ENCODE data around the gene MCF2L.
"Not testable (repeated sequence)": the region's sequence is repeated elsewhere in the genome, so short reads cannot be mapped to it uniquely, and the experiment has no call there.

The MCF2L gene

DNA sequence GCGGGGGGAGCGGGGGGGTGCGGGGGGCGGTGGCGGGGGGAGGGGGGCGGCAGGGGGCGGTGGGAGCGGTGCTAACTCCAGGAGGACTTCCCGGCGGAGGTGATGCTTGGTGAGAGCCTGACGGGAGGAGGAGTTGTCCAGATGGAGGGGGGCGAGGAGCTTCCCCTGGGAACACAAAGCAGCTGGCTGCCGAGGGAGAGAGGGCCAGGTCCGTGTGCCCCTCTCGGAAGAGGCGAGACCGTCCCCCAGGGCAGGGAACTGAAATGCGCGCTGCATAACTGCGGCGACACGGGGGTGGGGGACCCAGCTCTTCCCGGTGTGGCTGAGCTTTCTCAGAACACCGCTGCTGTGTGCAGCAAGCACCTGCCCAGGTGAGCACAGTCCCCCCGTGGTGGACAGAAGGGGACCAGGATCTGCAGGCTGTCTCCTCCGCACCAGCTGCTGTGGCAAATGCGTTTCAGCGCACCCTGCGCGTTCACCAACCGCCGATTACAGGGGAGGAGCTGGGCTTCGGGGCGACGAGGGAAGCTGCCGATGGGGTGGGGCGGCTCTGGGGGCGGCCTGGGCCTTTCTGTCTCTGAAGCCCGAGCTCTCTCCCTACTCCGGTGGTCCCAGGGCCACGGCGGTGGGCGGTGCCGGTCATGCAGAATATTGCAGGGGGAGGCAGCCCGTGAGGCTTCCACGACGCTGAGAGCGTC, 81.9 kb downstream of the MCF2L start:
- DNase-seq (ENCODE audit: low read depth in 3 of 3), result no peak

DNA sequence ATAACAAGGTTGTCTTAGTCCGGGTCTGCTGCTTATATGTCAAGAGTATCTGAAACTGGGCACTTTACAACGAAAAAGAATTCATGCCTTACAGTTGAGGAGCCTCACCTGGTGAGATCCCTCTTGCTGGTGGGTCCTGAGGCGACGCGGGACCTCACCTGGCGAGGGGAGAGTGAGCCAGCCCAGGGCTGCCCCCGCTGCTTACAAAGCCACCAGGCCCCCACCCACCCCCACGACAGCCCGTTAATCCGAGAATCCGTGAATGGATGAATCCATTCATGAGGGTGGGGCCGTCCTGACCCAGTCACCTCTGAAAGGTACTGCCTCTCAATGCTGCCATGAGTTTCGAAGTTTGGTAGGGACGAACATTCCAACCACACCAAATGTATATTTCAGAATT, 82.6 kb downstream of the MCF2L start:
- DNase-seq (ENCODE audit: low read depth in 3 of 3), result no peak

DNA sequence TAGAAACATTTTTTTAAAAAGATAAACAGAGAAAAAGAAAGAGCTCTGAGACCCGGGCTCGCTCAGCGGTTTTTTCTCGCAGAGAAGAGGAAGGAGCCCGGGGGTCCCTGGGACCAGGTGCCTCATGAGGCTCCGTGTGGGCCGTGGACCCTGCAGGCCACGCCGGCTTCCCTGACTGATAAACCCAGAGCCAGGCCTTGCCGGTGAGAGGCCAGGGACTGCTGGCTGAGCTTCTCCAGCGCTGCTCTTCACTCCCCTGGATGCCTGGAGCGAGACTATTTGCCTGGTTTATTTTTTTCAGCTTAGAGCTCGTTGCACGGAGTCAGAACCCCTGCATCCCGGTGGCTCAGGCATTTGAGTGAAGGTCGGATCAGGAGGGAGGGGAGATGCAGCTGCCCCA, 83.2 kb downstream of the MCF2L start:
- no peak for DNase-seq (ENCODE audit: low read depth in 3 of 3)

DNA sequence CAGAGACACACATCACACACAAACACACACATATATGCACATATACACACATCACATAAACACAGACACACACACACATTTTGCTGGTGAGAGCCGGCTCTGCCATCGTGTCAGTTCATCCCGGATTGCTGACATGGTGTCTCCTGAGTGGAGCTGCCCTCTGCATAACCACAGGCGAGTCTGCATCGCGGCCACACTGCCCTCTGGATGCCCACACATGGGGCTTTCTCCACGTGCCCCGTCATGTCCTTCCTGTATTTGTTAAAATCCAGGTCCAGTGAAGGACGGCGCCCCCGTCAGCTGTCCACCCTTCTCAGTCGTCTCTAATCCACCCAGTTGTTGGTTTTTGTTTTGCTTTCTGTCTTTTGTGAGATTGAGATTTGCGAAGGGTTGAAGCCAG, 84.0 kb downstream of the MCF2L start:
- DNase-seq (ENCODE audit: low read depth in 3 of 3), result no peak

DNA sequence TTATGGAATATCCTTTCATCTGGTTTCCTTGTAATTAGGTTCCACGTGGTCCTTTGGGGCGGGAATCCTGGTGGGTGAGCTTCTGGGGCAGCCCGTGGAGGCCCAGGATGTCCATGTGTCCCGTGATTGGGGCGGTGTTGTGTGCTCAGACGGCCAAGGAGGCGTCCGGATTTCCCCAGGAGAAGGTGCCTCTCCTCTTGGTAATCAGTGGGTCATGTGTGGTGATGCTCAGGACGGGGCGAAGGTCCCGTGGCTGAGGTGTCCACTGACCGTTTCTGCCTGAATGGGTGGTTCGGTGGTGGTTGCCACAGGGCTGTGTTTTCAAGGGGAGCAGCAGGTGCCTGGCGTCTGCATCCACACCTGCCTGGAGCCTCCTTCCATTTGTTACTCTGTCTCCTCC, 84.4 kb downstream of the MCF2L start:
- DNase-seq (ENCODE audit: low read depth in 3 of 3), result no peak

DNA sequence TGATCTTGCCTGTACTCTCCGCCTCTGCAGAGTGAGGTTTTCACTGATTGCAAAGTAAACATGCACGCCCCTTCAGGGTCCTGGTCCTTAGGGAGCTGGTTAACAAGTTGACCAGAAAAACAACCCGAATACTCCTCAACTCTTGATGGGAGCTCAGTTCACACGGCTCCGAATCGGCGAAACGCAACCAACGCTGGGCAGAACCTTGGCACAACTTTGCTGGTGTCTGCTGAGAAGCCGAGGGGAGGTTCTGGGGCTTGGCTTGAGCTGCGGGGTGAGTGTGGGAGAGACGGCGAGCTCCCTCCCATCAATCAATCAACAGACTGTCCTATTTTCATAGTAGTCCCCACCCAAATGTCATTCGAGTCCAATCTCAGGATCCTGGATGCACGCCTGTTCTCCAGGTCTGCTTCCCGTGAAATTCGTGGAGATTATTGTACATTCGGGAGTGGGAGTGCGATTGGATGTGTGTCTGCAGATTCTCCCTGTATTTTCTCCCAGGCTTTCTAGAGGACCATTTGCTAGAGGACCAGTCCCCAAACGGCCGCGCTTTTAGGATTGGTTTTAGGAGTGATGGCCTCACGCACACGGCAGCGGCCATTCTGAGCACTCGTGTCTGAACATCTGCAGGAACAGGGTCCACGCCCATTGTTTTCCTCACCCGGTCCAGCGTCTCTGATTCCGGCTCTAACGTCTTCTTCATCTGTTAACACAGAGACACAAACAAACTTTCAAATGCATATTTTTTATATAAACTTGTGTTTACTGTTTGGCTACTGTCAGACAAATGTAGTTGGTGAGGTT, 85.0 kb downstream of the MCF2L start:
- DNase-seq (ENCODE audit: low read depth in 3 of 3), result no peak

DNA sequence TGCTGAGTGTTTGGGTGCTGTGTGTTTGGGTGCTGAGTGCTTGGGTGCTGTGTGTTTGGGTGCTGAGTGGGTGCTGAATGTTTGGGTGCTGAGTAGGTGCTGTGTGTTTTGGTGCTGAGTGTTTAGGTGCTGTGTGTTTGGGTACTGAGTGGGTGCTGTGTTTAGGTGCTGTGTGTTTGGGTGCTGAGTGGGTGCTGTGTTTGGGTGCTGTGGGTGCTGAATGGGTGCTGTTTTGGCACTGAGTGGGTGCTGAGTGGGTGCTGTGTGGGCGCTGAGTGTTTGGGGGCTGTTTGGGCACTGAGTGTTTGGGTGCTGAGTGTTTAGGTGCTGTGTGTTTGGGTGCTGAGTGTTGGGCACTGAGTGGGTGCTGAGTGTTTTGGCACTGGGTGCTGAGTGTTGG, 88.1 kb downstream of the MCF2L start:
- no peak for DNase-seq (ENCODE audit: low read depth in 3 of 3)

DNA sequence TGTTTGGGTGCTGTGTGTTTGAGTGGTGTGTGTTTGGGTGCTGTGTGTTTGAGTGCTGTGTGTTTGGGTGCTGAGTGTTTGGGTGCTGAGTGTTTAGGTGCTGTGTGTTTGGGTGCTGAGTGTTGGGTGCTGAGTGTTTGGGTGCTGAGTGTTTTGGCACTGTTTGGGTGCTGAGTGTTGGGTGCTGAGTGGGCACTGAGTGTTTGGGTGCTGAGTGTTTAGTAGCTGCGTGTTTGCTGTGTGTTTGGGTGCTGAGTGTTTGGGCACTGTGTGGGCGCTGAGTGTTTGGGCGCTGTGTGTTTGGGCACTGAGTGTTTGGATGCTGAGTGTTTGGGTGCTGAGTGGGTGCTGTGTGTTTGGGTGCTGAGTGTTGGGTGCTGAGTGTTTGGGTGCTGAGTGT, 88.5 kb downstream of the MCF2L start:
- DNase-seq (ENCODE audit: low read depth in 3 of 3), result not testable (repeated sequence)

DNA sequence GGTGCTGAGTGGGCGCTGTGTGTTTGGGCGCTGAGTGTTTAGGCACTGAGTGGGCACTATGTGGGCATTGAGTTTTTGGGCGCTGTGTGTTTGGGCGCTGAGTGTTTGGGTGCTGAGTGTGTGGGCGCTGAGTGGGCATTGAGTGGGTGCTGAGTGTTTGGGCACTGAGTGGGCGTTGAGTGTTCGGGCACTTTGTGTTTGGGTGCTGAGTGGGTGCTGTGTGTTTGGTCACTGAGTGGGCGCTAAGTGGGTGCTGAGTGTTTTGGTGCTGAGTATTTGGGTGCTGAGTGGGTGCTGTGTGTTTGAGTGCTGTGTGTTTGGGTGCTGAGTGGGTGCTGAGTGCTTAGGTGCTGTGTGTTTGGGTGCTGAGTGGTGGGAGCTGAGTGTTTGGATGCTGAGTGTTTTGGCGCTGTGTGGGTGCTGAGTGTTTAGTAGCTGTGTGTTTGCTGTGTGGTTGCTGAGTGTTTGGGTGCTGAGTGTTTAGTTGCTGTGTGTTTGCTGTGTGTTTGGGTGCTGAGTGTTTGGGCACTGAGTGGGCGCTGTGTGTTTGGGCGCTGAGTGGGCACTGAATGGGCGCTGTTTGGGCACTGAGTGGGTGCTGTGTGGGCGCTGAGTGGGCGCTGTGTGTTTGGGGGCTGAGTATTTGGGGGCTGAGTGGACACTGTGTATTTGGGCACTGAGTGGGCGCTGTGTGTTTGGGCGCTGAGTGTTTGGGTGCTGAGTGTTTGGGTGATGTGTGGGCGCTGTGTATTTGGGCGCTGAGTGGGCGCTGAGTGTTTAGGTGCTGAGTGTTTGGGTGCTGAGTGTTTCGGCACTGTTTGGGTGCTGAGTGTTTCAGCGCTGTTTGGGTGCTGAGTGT, 89.3 kb downstream of the MCF2L start:
- no peak for DNase-seq (ENCODE audit: low read depth in 3 of 3)

DNA sequence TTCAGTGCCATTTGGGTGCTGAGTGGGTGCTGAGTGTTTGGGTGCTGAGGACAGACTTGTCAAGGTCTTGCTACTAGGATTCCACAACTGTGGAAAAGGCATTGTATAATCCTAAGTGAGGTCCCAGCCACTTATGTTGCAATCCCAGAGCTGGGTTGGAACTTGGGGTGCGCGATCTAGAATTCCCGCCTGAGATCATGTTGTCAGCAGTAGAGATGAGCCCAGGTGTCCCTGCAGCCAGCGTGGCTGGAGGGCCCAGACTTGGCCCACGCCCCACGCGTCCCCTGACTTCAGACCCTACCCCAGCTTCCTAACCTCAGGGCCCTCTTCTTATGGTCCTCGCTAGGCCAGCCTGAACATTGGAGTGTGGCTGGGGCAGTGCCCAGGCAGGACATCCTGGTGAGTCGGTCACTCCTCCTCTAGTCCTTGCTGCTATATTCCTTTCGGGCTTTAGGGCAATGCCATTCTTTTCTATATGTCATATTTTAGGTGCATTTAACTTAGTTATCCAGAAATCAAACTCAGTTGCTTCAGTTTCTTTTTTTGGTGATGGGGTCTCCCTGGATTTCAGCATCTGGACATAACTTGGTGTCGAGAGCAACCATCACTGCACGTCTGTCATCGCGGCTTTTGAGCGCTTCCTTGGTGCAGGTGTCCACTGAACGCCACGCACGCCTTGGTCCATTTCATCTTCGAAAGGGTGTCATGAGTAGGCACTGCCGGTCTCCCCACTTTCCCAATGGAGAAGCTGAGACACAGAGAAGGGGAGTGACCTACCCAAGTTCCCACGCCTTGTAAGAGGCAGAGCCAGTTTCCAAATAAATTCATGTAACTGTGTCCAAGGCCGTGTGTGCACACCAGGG, 90.2 kb downstream of the MCF2L start:
- no peak for DNase-seq (ENCODE audit: low read depth in 3 of 3)

DNA sequence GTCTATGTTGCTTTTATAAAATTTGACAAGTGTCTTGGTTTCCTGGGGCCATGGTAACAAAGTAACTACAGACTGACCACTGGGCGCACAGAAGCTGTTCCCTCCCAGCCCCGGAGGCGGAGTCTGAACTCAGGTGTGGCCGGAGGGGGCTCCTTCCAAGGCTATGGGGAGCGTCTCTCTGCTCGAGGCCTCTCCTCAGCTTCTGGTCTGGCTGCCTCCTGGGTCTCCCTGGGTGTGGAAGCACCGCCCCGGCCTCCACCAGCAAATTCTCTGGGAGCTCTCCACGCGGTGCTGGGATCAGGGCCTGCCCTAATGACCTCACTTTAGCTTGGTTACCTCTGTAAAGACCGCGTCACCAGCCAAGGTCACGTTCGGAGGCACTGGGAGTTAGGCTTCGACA, 90.9 kb downstream of the MCF2L start:
- DNase-seq (ENCODE audit: low read depth in 3 of 3), result no peak

DNA sequence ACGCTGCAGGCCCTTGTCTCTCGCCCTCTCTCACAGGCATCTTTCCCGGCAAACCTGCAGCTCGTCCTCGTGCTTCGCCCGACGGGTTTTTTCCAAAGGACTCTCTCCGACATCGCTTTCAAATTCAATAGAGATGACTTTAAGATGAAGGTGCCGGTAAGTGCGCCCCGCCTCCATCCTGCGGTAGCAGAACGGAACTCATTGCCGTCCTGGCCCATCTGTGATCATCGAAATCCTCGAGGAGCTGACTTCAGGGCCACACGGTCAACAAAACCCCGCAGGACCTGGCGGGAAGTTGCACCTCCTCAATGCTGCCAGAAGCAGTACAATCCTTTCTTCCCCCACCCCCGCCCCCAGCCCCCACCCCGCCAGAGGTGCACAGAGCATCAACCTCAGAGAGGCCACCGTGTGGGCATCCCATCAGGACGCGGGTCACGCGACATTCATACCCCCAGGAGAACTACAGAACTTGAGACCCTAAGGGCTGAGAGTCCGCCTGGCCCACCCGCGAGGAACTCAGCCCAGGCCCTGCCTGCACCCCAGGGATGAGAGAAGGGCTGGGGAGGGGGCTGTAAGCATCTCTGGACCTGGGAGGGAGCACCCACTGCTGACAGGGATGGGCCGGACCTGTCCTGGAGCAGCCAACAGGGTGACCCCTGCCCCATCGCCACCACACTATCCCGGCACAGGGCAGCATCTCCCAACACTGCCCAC, 91.7 kb downstream of the MCF2L start:
- DNase-seq (ENCODE audit: low read depth in 3 of 3), result no peak

DNA sequence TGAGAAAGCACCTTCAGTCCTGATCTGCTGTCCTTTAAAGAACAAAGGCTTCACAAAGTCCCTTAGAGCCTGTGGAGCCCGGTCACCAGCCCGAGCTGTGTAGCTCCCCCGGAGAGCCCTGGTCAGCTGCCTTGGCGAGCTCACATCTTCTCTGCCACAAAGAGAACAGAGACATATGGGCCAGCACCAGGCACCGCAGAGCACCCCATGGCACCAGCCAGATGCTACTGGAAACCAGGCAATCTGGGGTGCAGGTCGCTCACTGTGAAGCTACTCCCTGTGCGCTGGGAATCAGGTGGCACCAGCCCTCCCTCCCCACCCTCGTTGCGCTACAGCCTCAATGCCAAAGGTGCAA, 92.2 kb downstream of the MCF2L start:
- no peak for DNase-seq (ENCODE audit: low read depth in 3 of 3)

DNA sequence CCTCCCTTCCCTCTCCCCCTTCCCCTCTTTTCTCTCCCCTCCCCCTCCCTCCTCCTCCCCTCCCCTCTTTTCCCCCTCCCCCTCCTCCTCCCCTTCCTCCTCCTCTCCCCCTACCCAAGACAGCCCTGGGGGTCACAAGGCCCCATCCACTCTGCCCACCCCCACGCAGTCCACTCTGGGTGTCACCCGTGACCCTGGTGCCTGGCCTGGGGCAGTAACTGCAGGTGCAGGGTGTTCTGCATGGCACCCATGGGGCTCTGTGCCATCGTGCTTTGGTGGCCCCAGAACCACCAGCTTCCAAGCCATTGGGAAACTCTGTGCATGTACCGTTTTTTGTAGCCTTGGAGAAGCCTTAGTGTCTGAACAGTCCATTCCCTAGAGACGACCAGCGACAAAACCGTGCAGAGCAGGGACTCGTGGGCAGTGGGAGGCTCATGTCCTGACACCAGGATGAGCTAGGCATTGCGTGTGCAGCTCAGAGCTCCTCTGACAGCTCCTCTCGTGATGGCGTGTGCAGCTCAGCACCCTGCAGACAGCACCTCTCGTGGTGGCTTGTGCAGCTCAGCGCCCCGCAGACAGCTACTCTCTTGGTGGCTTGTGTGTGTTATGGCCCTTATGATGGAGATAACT, 92.9 kb downstream of the MCF2L start:
- DNase-seq (ENCODE audit: low read depth in 3 of 3), result no peak

DNA sequence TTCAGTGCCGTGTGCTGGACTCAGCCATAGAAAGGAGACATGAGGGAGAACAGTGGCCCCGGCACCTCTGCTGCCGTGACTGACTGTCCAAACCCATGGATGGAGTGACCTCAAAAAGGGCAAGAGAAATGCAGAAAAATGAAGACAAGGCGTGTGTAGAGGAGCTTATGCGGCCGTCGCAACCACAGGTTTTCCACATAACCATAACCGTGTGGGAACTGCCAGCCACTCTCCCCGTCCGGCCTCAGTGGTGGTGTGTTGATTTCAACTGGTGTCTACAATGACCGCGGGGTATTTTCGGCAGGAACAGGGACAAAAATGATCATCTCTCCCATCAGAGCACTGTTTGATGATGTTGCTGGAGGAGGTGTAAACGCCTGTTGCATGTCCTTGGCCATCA, 93.7 kb downstream of the MCF2L start:
- no peak for DNase-seq (ENCODE audit: low read depth in 3 of 3)

DNA sequence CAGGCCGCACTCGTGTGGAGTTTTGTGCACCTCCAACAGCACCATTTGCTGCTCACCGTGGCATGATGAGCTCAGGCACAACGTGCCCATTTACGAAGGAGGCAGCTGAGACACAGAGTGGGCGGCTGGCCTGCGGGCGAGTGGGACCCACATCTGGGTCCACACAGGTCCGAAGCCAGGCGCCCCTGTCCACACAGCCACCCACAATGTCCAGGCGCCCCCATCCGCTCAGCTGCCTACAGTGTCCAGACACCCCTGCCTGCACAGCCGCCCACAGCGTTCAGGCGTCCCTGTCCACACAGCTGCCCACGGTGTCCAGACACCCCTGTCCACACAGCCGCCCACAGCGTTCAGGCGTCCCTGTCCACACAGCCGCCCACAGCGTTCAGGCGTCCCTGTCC, 94.1 kb downstream of the MCF2L start:
- DNase-seq (ENCODE audit: low read depth in 3 of 3), result no peak

DNA sequence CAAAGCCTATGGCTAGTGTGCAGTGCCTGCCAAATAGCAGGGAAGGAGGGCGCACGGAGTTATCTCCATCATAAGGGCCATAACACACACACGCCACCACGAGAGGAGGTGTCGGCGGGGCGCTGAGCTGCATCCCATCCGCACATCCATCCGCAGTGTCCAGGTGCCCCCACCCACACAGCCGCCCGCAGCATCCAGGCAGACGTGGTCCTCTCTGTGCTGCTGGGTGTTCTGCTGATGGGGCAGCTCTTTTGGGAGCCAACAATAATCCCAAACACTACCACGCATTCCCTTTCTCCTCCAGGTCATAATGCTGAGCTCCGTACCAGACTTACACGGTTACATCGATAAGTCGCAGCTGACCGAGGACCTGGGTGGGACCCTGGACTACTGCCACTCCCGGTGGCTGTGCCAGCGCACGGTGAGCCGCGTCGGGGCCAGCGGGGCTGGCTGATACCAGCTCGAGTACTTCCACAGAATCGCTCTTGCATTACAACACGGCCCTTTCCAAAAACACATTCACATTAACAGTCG, 95.1 kb downstream of the MCF2L start:
- DNase-seq (ENCODE audit: low read depth in 3 of 3), result no peak

DNA sequence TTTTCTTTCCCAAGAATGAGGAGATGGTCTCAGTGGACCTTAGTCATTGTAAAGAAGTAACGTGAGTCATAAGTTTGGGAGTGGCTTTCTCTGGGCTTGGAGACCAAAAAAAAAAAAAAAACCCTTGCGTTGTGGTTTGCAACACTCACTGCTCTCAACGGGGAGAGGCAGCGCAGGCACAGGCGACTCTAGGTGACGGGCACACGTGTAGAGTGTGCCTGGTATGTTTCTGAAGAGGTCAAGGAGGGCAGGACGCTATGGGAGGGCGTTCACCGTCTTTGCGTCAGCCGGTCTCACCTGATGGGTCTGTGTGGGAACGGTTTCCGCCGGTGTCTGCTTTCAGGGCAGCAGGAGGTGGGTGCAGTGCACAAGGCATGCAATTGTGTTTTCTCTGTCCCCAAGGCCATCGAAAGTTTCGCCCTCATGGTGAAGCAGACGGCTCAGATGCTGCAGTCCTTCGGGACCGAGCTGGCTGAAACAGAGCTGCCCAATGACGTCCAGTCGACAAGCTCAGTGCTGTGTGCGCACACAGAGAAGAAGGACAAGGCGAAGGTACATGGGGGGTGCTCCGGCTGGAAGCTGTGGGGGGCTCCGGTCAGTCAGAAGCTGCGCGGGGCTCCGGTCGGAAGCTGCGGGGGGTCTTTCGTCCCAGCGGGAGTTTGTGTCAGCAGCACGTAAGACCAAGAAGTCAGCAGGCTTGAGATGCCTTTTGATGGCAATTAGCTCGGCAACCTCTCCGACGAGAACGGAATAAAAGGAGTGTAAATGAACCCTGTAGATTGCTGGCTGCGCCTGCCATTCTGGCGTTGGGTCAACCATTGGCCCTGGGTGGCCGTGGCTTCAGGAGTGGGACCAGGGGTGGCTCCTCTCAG, 95.8 kb downstream of the MCF2L start:
- no peak for DNase-seq (ENCODE audit: low read depth in 3 of 3)

DNA sequence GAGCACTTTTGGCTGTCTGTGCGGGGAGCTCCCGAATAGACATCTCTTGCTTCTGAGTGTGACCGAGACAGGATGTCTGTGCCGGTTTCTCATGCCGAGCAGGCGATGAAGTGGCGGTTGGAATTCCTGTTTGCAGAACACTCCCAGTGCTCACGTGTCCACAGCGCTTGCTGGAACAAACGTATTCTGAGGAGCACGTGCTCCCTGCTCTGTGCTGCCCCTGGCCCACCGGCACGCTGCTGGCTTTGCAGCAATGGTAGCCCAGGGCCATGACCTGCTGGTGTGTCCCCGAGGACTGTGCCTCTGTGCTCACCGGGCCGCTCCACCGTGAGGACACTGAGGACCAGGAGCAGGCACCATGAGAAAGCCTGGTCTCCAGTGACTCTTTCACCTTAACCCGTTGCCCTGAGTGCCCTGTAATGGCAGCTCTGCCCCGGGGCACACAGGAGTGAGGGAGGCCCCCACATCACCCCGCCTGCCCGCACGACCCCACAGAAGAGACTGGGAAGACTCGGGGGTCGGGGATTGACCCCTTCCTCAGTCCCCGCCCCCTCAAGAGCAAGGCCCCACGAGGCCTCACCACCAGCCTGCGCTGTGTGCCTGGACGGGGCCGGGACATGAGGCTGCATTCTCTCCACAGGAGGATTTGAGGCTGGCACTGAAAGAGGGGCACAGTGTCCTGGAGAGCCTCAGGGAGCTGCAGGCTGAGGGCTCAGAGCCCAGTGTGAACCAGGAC, 96.6 kb downstream of the MCF2L start:
- no peak for DNase-seq (ENCODE audit: low read depth in 3 of 3)
